MM.1S (cell line): ENCODE results near the gene OOSP1.

Experiments used
- DNase-seq: peaks from one replicate; pipeline ENCODE4 v3.0.0-alpha.2; 2015
- H2AFZ ChIP-seq: fragments of 300-600 bp; sonication (generic); 2 replicates; pipeline ENCODE4 v1.6.0; 2016; ENCODE audit warnings: antibody characterized with exemption, low read length
- H3F3A ChIP-seq: fragments of 300-600 bp; sonication (generic); 2 replicates; pipeline ENCODE4 v1.6.1; 2016; ENCODE audit warnings: mild to moderate bottlenecking, antibody characterized with exemption, low read length, moderate library complexity, mixed read lengths; ENCODE audit not compliant: insufficient read depth
- H3K27ac ChIP-seq: fragments of 300-600 bp; sonication (generic); 2 replicates; pipeline ENCODE4 v1.5.1; 2016; ENCODE audit warnings: mild to moderate bottlenecking, low read length
- H3K27me3 ChIP-seq: fragments of 300-600 bp; sonication (generic); replicated peaks from 2 replicates; pipeline ENCODE4 v1.6.0; 2016; ENCODE audit warnings: low read length; ENCODE audit not compliant: insufficient read depth
- H3K36me3 ChIP-seq: fragments of 300-600 bp; sonication (generic); replicated peaks from 2 replicates; pipeline ENCODE4 v1.6.1; 2016; ENCODE audit warnings: mild to moderate bottlenecking, low read length, mixed read lengths; ENCODE audit not compliant: insufficient read depth
- H3K4me1 ChIP-seq: fragments of 300-600 bp; sonication (generic); 2 replicates; pipeline ENCODE4 v1.6.1; 2016; ENCODE audit warnings: low read length, mixed read lengths
- H3K4me2 ChIP-seq: fragments of 300-600 bp; sonication (generic); 2 replicates; pipeline ENCODE4 v1.6.0; 2016; ENCODE audit warnings: low read depth, low read length
- H3K4me3 ChIP-seq: fragments of 300-600 bp; sonication (generic); 2 replicates; pipeline ENCODE4 v1.5.1; 2016; ENCODE audit warnings: low read length, mixed read lengths
- H3K79me2 ChIP-seq: fragments of 300-600 bp; sonication (generic); 2 replicates; pipeline ENCODE4 v1.6.1; 2016; ENCODE audit warnings: mixed run types, low read length, mixed read lengths
- H3K9ac ChIP-seq: fragments of 300-600 bp; sonication (generic); 2 replicates; pipeline ENCODE4 v1.6.1; 2016; ENCODE audit warnings: low read length, mixed read lengths
- H3K9me2 ChIP-seq: fragments of 300-600 bp; sonication (generic); replicated peaks from 2 replicates; pipeline ENCODE4 v1.6.1; 2016; ENCODE audit warnings: mild to moderate bottlenecking, low read length, mixed read lengths; ENCODE audit not compliant: insufficient read depth
- H3K9me3 ChIP-seq: fragments of 300-600 bp; sonication (generic); replicated peaks from 2 replicates; pipeline ENCODE4 v1.6.1; 2016; ENCODE audit warnings: mild to moderate bottlenecking, low read length, mixed read lengths; ENCODE audit not compliant: insufficient read depth
- H4K20me1 ChIP-seq: fragments of 300-600 bp; sonication (generic); 2 replicates; pipeline ENCODE4 v1.6.1; 2016; ENCODE audit warnings: mild to moderate bottlenecking, low read length, moderate library complexity, mixed read lengths; ENCODE audit not compliant: insufficient read depth
- EZH2 ChIP-seq: fragments of 300-600 bp; sonication (generic); optimal IDR thresholded peaks from 2 replicates; pipeline ENCODE3; 2017; ENCODE audit warnings: low read depth, mild to moderate bottlenecking, antibody characterized with exemption, low read length, mixed read lengths
- EZH2phosphoT487 ChIP-seq: fragments of 300-600 bp; sonication (generic); IDR thresholded peaks from 2 replicates; pipeline ENCODE4 v1.6.1; 2018; ENCODE audit warnings: antibody characterized with exemption, low read length
- TF ChIP-seq, protein P1 (sequence below): fragments of 300-600 bp; sonication (generic); IDR thresholded peaks from 2 replicates; pipeline ENCODE4 v1.5.1; 2016; ENCODE audit warnings: antibody characterized with exemption, low read length, mixed read lengths

Gene OOSP1

DNA sequence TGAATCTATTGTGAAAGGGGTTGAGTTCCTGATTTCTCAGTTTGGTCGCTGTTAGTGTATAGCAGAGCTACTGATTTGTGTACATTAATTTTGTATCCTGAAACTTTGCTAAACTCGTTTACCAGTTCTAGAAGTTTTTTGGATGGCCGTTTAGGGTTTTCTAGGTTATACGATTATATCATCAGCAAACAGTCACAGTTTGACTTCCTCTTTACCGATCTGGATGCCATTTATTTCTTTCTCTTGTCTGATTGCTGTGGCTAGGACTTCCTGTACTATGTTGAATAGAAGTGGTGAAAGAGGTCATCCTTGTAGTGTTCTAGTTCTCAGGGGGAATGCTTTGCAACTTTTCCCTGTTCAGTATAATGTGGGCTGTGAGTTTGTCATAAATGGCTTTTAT, 54.2 kb downstream of the OOSP1 start:
- H3F3A ChIP-seq = no peaks in the 10 kb centered on the region
- H3K4me2 ChIP-seq = no peak overlapping the region
- no peak for DNase-seq

GRCh38 chr11:59997800-59998199, 59.6 kb downstream of the OOSP1 start:
- Histone ChIP-seq H3K4me2 (no peak overlapping the region), H2AFZ (no peak overlapping the region), H3K36me3 (no peaks in the 10 kb centered on the region), H3K9me2 (no peaks in the 10 kb centered on the region), H3K9me3 (no peaks in the 10 kb centered on the region), H3K4me1 (no peaks in the 10 kb centered on the region), H3K27ac (no peak overlapping the region), H4K20me1 (no peaks in the 10 kb centered on the region), H3F3A (no peaks in the 10 kb centered on the region), H3K4me3 (no peak overlapping the region), H3K79me2 (no peaks in the 10 kb centered on the region), H3K9ac (no peak overlapping the region), H3K27me3 (no peaks in the 10 kb centered on the region)
- no peak for TF ChIP-seq EZH2
- TF ChIP-seq, protein P1, sequence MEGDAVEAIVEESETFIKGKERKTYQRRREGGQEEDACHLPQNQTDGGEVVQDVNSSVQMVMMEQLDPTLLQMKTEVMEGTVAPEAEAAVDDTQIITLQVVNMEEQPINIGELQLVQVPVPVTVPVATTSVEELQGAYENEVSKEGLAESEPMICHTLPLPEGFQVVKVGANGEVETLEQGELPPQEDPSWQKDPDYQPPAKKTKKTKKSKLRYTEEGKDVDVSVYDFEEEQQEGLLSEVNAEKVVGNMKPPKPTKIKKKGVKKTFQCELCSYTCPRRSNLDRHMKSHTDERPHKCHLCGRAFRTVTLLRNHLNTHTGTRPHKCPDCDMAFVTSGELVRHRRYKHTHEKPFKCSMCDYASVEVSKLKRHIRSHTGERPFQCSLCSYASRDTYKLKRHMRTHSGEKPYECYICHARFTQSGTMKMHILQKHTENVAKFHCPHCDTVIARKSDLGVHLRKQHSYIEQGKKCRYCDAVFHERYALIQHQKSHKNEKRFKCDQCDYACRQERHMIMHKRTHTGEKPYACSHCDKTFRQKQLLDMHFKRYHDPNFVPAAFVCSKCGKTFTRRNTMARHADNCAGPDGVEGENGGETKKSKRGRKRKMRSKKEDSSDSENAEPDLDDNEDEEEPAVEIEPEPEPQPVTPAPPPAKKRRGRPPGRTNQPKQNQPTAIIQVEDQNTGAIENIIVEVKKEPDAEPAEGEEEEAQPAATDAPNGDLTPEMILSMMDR = no peak
- no peak for TF ChIP-seq EZH2phosphoT487
- DNase-seq = no peak

More for the DNA sequence above, 54.2 kb downstream of the OOSP1 start:
- no peak overlapping the region for H3K27ac ChIP-seq
- no peak overlapping the region for H3K4me3 ChIP-seq
- H3K9me2 ChIP-seq = no peaks in the 10 kb centered on the region
- no peaks in the 10 kb centered on the region for H3K9me3 ChIP-seq
- TF ChIP-seq EZH2phosphoT487 = no peak
- TF ChIP-seq, protein P1 = no peak
- TF ChIP-seq EZH2 = no peak
- no peaks in the 10 kb centered on the region for H3K79me2 ChIP-seq
- H4K20me1 ChIP-seq = no peaks in the 10 kb centered on the region
- H3K27me3 ChIP-seq = no peaks in the 10 kb centered on the region
- H3K36me3 ChIP-seq = no peaks in the 10 kb centered on the region
- H2AFZ ChIP-seq = no peak overlapping the region
- H3K9ac ChIP-seq = no peak overlapping the region
- no peaks in the 10 kb centered on the region for H3K4me1 ChIP-seq

DNA sequence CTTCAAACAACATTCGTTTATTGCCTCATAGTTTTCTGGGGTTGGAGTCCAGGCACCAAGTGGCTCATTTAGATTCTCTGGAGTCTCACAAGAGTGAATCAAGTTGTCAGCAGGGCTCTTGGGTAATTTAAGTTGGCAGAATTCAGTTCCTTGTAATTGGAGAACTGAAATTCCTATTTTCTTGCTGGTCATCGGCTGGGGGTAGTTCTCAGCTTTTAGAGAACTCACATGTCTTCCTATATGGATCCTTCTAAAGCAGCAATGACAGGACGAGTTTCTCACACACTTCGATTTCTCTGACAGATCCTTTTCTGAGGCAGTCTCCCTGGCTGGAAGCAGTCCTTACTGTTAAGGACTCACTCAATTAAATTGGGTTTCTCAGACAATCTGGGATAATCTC, 61.5 kb downstream of the OOSP1 start:
- Histone ChIP-seq H3K36me3 (no peaks in the 10 kb centered on the region), H3K9ac (no peak overlapping the region), H3K9me2 (no peaks in the 10 kb centered on the region), H3K79me2 (no peaks in the 10 kb centered on the region), H3F3A (no peaks in the 10 kb centered on the region), H3K27me3 (no peaks in the 10 kb centered on the region), H2AFZ (no peak overlapping the region), H3K4me1 (no peaks in the 10 kb centered on the region), H3K4me2 (no peak overlapping the region), H3K4me3 (no peak overlapping the region), H3K9me3 (no peaks in the 10 kb centered on the region), H3K27ac (no peak overlapping the region), H4K20me1 (no peaks in the 10 kb centered on the region)
- no peak for TF ChIP-seq EZH2phosphoT487
- TF ChIP-seq, protein P1 = no peak
- no peak for TF ChIP-seq EZH2
- DNase-seq = no peak
